Neural cell (in vitro differentiated cells): ENCODE measurements around the gene ESPL1. TPM values are rescaled to one million over a fixed set of nuclear protein-coding genes. Genes with fewer than 3 reads are reported as not detected.

Source experiments
- H2AFZ ChIP-seq: fragments of 200-600, 300-800 bp; sonication (generic), shearing (Covaris generic); 2 replicates; pipeline ENCODE4 v1.6.0; 2014; ENCODE audit warnings: low read depth, mild to moderate bottlenecking, antibody characterized with exemption, low read length, moderate library complexity
- H3F3A ChIP-seq: fragments of 200-600 bp; shearing (Covaris generic); 2 replicates; pipeline ENCODE4 v1.6.1; 2016; ENCODE audit warnings: mild to moderate bottlenecking, moderate library complexity, mixed read lengths, antibody characterized with exemption, low read length; ENCODE audit not compliant: insufficient read depth, poor library complexity, severe bottlenecking
- H3K27ac ChIP-seq: fragments of 200-600, 300-800 bp; sonication (generic), shearing (Covaris generic); 2 replicates; pipeline ENCODE4 v1.5.1; 2014; ENCODE audit warnings: mild to moderate bottlenecking, low read length, moderate library complexity
- H3K27me3 ChIP-seq: fragments of 300-800, 200-600 bp; sonication (generic), shearing (Covaris generic); 2 replicates; pipeline ENCODE4 v1.6.0; 2014; ENCODE audit warnings: mild to moderate bottlenecking, low read depth, low read length, moderate library complexity; ENCODE audit not compliant: insufficient read depth
- H3K36me3 ChIP-seq: fragments of 300-800, 200-600 bp; sonication (generic), shearing (Covaris generic); 2 replicates; pipeline ENCODE4 v1.5.1; 2014; ENCODE audit warnings: mild to moderate bottlenecking, antibody characterized with exemption, low read length, moderate library complexity; ENCODE audit not compliant: insufficient read depth
- H3K4me2 ChIP-seq: fragments of 300-800, 200-600 bp; sonication (generic), shearing (Covaris generic); 2 replicates; pipeline ENCODE4 v1.6.0; 2014; ENCODE audit warnings: mild to moderate bottlenecking, low read length
- H3K4me3 ChIP-seq: fragments of 300-800, 200-600 bp; sonication (generic), shearing (Covaris generic); 2 replicates; pipeline ENCODE4 v1.5.1; 2014; ENCODE audit warnings: mild to moderate bottlenecking, low read length, moderate library complexity
- H3K79me2 ChIP-seq: fragments of 200-600 bp; shearing (Covaris generic); replicated peaks from 2 replicates; pipeline ENCODE4 v1.6.0; 2014; ENCODE audit warnings: mild to moderate bottlenecking, low read length, moderate library complexity; ENCODE audit not compliant: insufficient read depth
- H3K9ac ChIP-seq: fragments of 300-800, 200-600 bp; sonication (generic), shearing (Covaris generic); 2 replicates; pipeline ENCODE4 v1.6.1; 2016; ENCODE audit warnings: mild to moderate bottlenecking, low read length, mixed read lengths
- H3K9me2 ChIP-seq: fragments of 200-600 bp; shearing (Covaris generic); 2 replicates; pipeline ENCODE4 v1.6.1; 2016; ENCODE audit warnings: mild to moderate bottlenecking, low read length, mixed read lengths; ENCODE audit not compliant: insufficient read depth
- H3K9me3 ChIP-seq: fragments of 200-600, 300-800 bp; sonication (generic), shearing (Covaris generic); 2 replicates; pipeline ENCODE4 v1.6.1; 2016; ENCODE audit warnings: mild to moderate bottlenecking, mixed run types, low read length, moderate library complexity, mixed read lengths
- H4K20me1 ChIP-seq: fragments of 200-600 bp; shearing (Covaris generic); 2 replicates; pipeline ENCODE4 v1.6.1; 2016; ENCODE audit warnings: mild to moderate bottlenecking, mixed run types; ENCODE audit not compliant: insufficient read depth
- EP300 ChIP-seq: fragments of 450-650 bp; conservative IDR thresholded peaks from 2 replicates; pipeline ENCODE4 v1.6.1; 2014; ENCODE audit warnings: antibody characterized with exemption, mild to moderate bottlenecking, moderate library complexity; ENCODE audit not compliant: poor library complexity, severe bottlenecking
- EZH2 ChIP-seq: fragments of 200-600, 300-800 bp; shearing (Covaris generic), sonication (generic); IDR thresholded peaks from 2 replicates; pipeline ENCODE4 v1.6.1; 2014; ENCODE audit warnings: antibody characterized with exemption, low read length, borderline replicate concordance, mild to moderate bottlenecking; ENCODE audit not compliant: insufficient read depth, poor library complexity, severe bottlenecking
- MXI1 ChIP-seq: fragments of 450-650 bp; conservative IDR thresholded peaks from 2 replicates; pipeline ENCODE4 v1.6.1; 2014; ENCODE audit warnings: antibody characterized with exemption, mild to moderate bottlenecking; ENCODE audit not compliant: poor library complexity, severe bottlenecking
- POLR2AphosphoS5 ChIP-seq: IDR thresholded peaks from 2 replicates; pipeline ENCODE4 v1.6.1; 2012
- RAD21 ChIP-seq: fragments of 450-650 bp; conservative IDR thresholded peaks from 2 replicates; pipeline ENCODE4 v1.6.1; 2014; ENCODE audit warnings: antibody characterized with exemption, mild to moderate bottlenecking, moderate library complexity
- SMC3 ChIP-seq: fragments of 450-650 bp; conservative IDR thresholded peaks from 2 replicates; pipeline ENCODE4 v1.6.1; 2014; ENCODE audit warnings: antibody characterized with exemption, mild to moderate bottlenecking, moderate library complexity; ENCODE audit not compliant: poor library complexity
- TAF1 ChIP-seq: IDR thresholded peaks from 2 replicates; pipeline ENCODE4 v1.6.1; 2012; ENCODE audit warnings: low read depth
- polyA plus RNA-seq: library from polyadenylated mRNA; depleted of rRNA; stranded (reverse); fragments of >200 nt; gene quantifications from 2 replicates; pipeline ENCODE4 v1.2.3, GENCODE V29; 2014
- TF ChIP-seq, protein P1 (sequence below): IDR thresholded peaks from 2 replicates; pipeline ENCODE4 v1.6.1; 2012; ENCODE audit warnings: borderline replicate concordance
- TF ChIP-seq, protein P2 (sequence below): fragments of 450-650 bp; IDR thresholded peaks from 2 replicates; pipeline ENCODE4 v1.5.1; 2014; ENCODE audit warnings: antibody characterized with exemption, mild to moderate bottlenecking, moderate library complexity; ENCODE audit not compliant: poor library complexity, severe bottlenecking

The ESPL1 gene
- polyA plus RNA-seq, 1 donor from 2014 or later = 0.33 TPM

DNA sequence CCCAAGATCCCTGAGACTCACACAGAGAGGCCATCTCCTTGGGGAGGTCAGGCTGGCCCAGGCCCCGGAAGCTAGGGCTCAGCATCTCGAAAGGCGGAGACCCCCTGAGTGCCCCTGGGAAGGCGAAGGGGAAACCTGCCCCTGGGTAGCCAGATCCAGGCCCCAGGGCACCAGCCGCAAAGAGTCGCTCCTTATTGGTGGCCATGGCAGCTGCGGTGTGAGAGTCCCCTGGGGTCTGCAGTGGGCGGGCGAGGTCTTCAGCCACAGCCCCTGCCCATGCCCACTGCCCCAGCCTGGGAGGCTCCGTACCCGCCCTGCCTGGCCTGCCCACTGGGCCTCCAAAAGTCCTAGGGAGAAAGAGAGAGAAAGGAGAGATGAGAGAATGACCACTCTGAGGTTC is 40.8 kb upstream of the ESPL1 start:
- TF ChIP-seq TAF1 = no peak
- no peak for TF ChIP-seq EP300
- no peak for TF ChIP-seq EZH2
- TF ChIP-seq, protein P1, sequence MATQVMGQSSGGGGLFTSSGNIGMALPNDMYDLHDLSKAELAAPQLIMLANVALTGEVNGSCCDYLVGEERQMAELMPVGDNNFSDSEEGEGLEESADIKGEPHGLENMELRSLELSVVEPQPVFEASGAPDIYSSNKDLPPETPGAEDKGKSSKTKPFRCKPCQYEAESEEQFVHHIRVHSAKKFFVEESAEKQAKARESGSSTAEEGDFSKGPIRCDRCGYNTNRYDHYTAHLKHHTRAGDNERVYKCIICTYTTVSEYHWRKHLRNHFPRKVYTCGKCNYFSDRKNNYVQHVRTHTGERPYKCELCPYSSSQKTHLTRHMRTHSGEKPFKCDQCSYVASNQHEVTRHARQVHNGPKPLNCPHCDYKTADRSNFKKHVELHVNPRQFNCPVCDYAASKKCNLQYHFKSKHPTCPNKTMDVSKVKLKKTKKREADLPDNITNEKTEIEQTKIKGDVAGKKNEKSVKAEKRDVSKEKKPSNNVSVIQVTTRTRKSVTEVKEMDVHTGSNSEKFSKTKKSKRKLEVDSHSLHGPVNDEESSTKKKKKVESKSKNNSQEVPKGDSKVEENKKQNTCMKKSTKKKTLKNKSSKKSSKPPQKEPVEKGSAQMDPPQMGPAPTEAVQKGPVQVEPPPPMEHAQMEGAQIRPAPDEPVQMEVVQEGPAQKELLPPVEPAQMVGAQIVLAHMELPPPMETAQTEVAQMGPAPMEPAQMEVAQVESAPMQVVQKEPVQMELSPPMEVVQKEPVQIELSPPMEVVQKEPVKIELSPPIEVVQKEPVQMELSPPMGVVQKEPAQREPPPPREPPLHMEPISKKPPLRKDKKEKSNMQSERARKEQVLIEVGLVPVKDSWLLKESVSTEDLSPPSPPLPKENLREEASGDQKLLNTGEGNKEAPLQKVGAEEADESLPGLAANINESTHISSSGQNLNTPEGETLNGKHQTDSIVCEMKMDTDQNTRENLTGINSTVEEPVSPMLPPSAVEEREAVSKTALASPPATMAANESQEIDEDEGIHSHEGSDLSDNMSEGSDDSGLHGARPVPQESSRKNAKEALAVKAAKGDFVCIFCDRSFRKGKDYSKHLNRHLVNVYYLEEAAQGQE = no peak
- TF ChIP-seq POLR2AphosphoS5 = no peak
- TF ChIP-seq, protein P2, sequence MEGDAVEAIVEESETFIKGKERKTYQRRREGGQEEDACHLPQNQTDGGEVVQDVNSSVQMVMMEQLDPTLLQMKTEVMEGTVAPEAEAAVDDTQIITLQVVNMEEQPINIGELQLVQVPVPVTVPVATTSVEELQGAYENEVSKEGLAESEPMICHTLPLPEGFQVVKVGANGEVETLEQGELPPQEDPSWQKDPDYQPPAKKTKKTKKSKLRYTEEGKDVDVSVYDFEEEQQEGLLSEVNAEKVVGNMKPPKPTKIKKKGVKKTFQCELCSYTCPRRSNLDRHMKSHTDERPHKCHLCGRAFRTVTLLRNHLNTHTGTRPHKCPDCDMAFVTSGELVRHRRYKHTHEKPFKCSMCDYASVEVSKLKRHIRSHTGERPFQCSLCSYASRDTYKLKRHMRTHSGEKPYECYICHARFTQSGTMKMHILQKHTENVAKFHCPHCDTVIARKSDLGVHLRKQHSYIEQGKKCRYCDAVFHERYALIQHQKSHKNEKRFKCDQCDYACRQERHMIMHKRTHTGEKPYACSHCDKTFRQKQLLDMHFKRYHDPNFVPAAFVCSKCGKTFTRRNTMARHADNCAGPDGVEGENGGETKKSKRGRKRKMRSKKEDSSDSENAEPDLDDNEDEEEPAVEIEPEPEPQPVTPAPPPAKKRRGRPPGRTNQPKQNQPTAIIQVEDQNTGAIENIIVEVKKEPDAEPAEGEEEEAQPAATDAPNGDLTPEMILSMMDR = no peak
- TF ChIP-seq RAD21 = no peak
- TF ChIP-seq SMC3 = no peak
- no peak for TF ChIP-seq MXI1
- Histone ChIP-seq H3F3A (no peaks in the 10 kb centered on the region), H3K4me2 (no peak overlapping the region), H2AFZ (no peak overlapping the region), H3K9me2 (no peaks in the 10 kb centered on the region), H3K9ac (no peak overlapping the region), H3K27me3 (peaks cover 10% of the 10 kb centered on the region), H3K9me3 (no peaks in the 10 kb centered on the region), H3K79me2 (no peaks in the 10 kb centered on the region), H3K27ac (no peak overlapping the region), H3K4me3 (no peak overlapping the region), H4K20me1 (no peaks in the 10 kb centered on the region), H3K36me3 (no peaks in the 10 kb centered on the region)

DNA sequence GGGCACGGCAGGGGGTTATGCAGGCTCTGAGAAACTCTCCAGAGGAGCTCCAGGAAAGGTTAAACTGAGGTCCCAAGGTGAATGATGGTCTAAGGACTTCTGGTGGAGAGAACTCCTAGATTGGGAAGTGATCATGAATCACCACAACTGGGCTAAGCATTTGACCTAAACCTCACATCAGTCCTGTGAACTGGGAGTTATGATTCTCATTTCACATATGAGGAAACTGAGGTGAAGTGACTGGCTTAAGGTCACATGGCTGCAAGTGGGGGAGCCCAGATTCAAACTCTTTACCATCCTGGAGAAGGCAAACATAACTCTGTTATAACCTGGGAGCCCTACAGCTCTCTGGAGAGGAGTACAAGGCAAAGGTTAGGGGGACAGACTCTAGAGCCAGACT is 40.3 kb upstream of the ESPL1 start:
- no peaks in the 10 kb centered on the region for H3K36me3 ChIP-seq
- no peak overlapping the region for H3K9ac ChIP-seq
- no peak overlapping the region for H3K4me2 ChIP-seq
- peaks cover 15% of the 10 kb centered on the region for H3K27me3 ChIP-seq
- H3K9me3 ChIP-seq = no peaks in the 10 kb centered on the region
- H3K4me3 ChIP-seq = no peak overlapping the region
- H4K20me1 ChIP-seq = no peaks in the 10 kb centered on the region
- TF ChIP-seq POLR2AphosphoS5 (no peak), TAF1 (no peak), RAD21 (no peak), EP300 (no peak), SMC3 (no peak), MXI1 (no peak), EZH2 (no peak)
- TF ChIP-seq, protein P1 = no peak
- TF ChIP-seq, protein P2 = no peak
- no peaks in the 10 kb centered on the region for H3K9me2 ChIP-seq
- no peaks in the 10 kb centered on the region for H3F3A ChIP-seq
- H2AFZ ChIP-seq = no peak overlapping the region
- H3K79me2 ChIP-seq = no peaks in the 10 kb centered on the region
- H3K27ac ChIP-seq = no peak overlapping the region
